GM21367 (cell line): ENCODE results near the gene SPAG9.

Experiments used
- ATAC-seq: cut with Tn5 transposase; IDR thresholded peaks from one replicate; pipeline ENCODE4 v1.9.1; 2021; ENCODE audit not compliant: unreplicated experiment

Gene SPAG9

GRCh38 chr17:50922721-50923405, 197.8 kb downstream of the SPAG9 start:
- ATAC-seq = no peak

DNA sequence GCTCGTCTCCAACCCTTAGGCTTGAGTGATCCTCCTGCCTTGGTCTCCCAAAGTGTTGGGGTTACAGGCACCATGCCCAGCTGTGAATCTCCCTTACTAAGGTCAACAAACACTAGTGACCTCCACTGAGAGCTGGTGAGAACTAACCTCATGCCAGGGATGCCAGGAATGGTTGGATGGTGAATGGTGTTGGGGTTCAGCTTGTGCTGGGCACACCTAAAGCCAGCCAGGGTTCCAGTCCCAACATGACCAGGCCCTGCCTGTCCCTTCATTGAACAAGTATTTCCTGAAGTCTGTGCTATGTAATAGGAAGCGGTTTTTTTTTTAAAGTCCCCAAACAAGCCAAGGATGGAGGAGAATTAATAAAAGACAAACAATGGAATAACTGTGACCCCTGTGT, 198.6 kb downstream of the SPAG9 start:
- ATAC-seq = no peak

DNA sequence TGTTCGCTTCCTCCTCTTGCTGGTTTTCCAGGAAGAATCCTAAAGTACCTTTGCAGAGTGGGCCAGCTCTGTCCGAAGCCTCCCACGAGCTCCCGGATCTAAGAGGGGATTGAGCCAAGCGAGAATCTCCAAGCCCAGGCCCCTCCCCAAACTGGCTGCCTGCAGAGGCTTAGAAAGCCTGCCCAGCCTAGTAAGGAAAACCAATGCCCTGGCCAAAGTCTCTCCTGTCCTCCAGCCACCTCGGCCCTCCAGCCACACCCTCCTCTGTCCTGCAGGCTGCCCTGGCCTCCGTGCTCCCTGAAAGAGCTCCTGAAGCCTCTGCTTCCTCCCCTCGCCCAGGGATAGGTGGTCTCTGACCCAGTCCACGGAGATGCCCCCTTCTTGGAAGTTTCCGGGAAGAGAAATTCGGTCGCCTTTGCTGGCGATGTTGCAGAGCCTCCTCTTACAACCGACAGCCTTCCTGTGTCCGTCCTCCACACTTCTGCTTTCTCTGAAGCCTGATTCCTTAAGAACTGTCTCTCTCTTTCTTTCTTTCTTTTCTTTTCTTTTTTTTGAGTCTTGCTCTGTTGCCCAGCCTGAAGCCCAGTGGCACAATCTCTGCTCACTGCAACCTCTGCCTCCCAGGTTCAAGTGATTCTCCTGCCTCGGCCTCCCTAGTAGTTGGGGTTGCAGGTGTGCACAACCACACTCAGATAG, 199.6 kb downstream of the SPAG9 start:
- ATAC-seq = no peak

- ATAC-seq = no peak
These were observed 200.6 kb downstream of the SPAG9 start for GRCh38 chr17:50920041-50920410.

DNA sequence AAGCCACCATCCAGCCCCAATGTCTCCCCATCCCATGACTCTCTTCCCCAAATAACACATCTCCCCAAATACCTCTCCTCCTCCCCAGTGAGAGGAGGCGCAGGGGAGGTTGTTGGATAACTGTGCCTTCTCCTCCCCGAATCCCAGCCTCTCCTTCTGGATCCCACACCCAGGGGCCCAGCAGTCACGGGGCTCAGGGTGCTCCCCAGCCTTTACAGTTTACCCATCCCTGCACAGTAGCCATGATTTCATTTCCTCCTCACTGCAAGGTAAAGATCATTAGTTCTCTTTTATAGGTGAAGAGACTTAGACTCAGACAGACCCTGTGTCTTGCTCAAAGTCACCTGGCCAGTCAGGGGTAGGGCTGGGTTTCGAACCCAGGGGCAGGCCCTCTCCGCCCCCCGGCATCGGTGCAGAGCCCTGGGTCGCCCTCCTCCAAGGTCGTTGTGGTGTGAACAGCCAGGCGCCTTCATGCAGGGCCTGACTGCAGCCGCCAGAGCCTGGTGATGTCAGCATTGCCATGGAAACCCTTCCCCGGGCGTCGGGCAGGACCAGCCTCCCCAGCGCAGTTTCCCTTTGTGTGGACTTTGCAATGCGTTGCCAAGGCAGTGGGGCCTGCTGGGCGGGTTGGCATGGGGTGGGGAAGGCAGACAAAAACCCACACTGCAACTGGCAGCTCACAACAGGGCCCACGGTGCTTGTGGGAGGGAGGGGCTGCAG, 201.2 kb downstream of the SPAG9 start:
- ATAC-seq = no peak

GRCh38 chr17:50918933-50919296, 201.8 kb downstream of the SPAG9 start:
- ATAC-seq = no peak

DNA sequence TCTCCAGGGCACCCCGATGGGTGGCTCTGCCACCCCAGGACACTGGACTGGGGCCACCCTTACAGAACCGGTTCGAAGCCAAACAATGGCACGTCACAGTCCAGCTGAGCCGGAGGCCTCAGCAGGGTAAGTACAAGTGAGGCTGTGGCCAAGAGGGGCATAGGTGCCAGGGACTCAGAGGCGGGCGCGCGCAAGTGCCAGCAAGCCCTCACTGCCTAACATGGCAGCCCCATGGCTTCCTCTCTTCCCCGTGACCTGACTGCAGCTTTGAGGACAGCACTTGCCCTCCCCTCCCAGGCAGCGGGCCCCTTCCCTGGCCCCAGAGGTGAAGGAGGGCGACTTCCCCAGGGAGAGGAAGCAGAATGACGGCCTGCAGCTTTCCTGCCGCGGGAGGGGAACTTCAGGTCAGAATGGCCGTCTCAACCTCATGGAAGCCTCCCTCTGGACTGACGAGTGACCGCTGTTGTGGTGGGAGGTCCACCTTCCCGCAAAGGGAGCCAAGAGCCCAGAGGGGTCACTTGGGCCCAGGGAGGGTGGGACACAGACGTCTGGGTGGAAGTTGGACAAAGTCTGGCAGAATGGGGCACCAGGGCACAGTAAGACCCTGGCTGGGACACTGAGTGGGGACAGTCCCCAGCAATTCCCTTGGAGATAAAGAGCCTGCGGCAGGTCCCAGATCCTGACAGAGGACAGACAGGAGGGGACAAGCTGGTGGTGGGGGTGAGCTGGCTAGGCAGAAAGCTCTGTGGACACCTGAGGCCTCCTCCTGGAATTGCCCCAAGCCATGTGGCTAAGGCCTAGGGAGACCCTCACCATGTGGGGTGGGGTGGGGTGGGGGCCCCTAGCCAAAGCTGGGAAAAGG, 202.4 kb downstream of the SPAG9 start:
- ATAC-seq = no peak

- no peak for ATAC-seq
These were observed 203.3 kb downstream of the SPAG9 start for GRCh38 chr17:50917418-50917743.

GRCh38 chr17:50916708-50917417, 203.8 kb downstream of the SPAG9 start:
- no peak for ATAC-seq

DNA sequence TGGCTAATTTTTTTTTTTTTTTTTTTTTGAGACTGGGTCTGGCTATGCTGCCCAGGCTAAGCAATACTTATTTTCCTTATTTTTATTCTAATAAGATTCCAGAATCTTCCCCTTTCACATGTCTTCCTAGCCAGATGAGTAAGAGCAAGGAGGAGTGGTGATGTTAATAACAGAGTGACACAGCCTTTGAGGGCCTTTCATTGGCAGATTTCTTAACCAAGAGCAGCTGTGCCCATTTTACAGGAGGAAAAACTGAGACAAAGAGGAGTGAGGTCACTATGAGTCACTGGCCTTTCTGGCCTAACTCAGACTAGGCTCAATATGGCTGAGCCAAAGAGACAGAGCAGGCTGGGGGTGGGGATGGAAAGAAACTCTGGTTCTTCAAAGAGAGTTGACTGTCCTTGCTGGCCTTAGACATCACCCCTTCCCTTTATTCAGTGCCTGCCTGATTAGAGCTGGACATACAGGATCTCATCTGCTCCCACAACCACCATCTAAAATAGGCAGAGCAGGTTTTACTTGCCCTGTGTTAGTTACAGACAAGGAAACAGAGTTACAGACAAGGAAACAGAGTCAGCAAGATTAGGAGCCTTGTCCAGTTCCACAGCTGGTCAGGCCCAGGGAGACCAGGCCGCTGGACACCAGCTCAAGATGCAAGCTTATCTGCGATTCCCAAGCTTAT, 204.5 kb downstream of the SPAG9 start:
- ATAC-seq = no peak

GRCh38 chr17:50914505-50915063, 206.1 kb downstream of the SPAG9 start:
- no peak for ATAC-seq

DNA sequence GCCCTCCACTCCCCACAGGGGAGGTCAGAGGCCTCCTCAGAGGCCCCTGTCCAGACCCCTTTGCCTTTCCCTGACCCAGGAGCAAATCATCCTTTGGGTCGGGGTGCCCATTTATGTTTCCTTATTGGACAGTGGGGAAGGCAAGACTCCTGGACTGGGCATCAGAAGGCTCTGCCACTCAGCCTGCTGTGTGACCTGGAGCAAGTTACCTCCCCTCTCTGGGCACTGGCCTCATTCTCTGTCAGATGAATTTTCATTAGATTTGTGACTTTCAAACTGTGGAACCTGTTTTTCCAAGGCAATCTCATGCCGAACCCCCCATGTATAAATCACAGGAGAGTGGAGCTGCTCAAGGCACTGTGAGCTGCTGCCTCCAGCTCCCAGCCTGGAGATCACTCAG, 207.5 kb downstream of the SPAG9 start:
- ATAC-seq = no peak
